Fibroblast of lung (primary cell): ENCODE data around the gene CCNL1. TPM values are rescaled to one million over a fixed set of nuclear protein-coding genes. Genes with fewer than 3 reads are reported as not detected.
"Not testable (repeated sequence)": the region's sequence is repeated elsewhere in the genome, so short reads cannot be mapped to it uniquely, and the experiment has no call there.

Source experiments
- DNase-seq, 2 donors: peaks; one replicate each; pipeline versions ENCODE4 v3.0.0 to v3.0.0-alpha.2; 2010; ENCODE audit warnings: low read depth in 2 of 2
- H2AFZ ChIP-seq: 2 replicates; pipeline ENCODE4 v1.5.1; 2012; ENCODE audit warnings: low read length, control low read depth, inconsistent platforms
- H3K27ac ChIP-seq: 2 replicates; pipeline ENCODE4 v1.5.1; 2011; ENCODE audit warnings: low read length, control low read depth; ENCODE audit not compliant: insufficient read depth
- H3K27me3 ChIP-seq: 2 replicates; pipeline ENCODE4 v1.5.1; 2011; ENCODE audit warnings: mild to moderate bottlenecking, low read length; ENCODE audit not compliant: control insufficient read depth, insufficient read depth
- H3K36me3 ChIP-seq: 2 replicates; pipeline ENCODE4 v1.5.1; 2011; ENCODE audit warnings: low read length; ENCODE audit not compliant: control insufficient read depth, insufficient read depth
- H3K4me1 ChIP-seq: 2 replicates; pipeline ENCODE4 v1.5.1; 2011; ENCODE audit warnings: low read length; ENCODE audit not compliant: control insufficient read depth, insufficient read depth; ENCODE audit errors: extremely low read depth
- H3K4me2 ChIP-seq: 2 replicates; pipeline ENCODE4 v1.5.1; 2011; ENCODE audit warnings: low read length, control low read depth; ENCODE audit not compliant: insufficient read depth; ENCODE audit errors: extremely low read depth
- H3K4me3 ChIP-seq, 4 experiments: fragments of 200-600 bp in 1 of 4; sonication (generic) in 1 of 4; replicated peaks in 1 of 4; 2 replicates each; pipeline ENCODE4 v1.5.1; 2011 to 2016; ENCODE audit warnings: low read length in 4 of 4, low read depth in 3 of 4, mild to moderate bottlenecking in 3 of 4, control low read depth in 2 of 4, inconsistent platforms in 1 of 4, mixed read lengths in 1 of 4; ENCODE audit not compliant: insufficient read depth in 1 of 4; ENCODE audit errors: control extremely low read depth in 1 of 4
- H3K79me2 ChIP-seq: 2 replicates; pipeline ENCODE4 v1.5.1; 2012; ENCODE audit warnings: mild to moderate bottlenecking, low read length, inconsistent platforms; ENCODE audit not compliant: control insufficient read depth, insufficient read depth
- H3K9ac ChIP-seq: 2 replicates; pipeline ENCODE4 v1.5.1; 2011; ENCODE audit warnings: mild to moderate bottlenecking, low read length, control low read depth; ENCODE audit not compliant: insufficient read depth
- H3K9me3 ChIP-seq: 2 replicates; pipeline ENCODE4 v1.5.1; 2012; ENCODE audit warnings: low read depth, low read length; ENCODE audit not compliant: control insufficient read depth, insufficient read depth
- H4K20me1 ChIP-seq: 2 replicates; pipeline ENCODE4 v1.5.1; 2011; ENCODE audit warnings: low read length; ENCODE audit not compliant: control insufficient read depth, insufficient read depth; ENCODE audit errors: extremely low read depth
- EZH2 ChIP-seq: IDR thresholded peaks from 2 replicates; pipeline ENCODE4 v1.5.1; 2012; ENCODE audit warnings: low read length, control low read depth, mild to moderate bottlenecking; ENCODE audit errors: missing control alignments
- polyA plus RNA-seq, 2 donors: library from polyadenylated mRNA; depleted of rRNA in 1 of 2; stranded (reverse) in 1 of 2; unstranded in 1 of 2; fragments of >200 nt; gene quantifications; 2 replicates each; pipeline ENCODE4 v1.2.1, GENCODE V29; 2011 to 2012; ENCODE audit warnings: missing spikeins in 1 of 2
- total RNA-seq: library from RNA; depleted of rRNA; stranded (reverse); fragments of >200 nt; gene quantifications from 2 replicates; pipeline ENCODE4 v1.2.1, GENCODE V29; 2014
- TF ChIP-seq, protein P1 (sequence below), 2 donors: IDR thresholded peaks in 1 of 2; conservative IDR thresholded peaks in 1 of 2; 1 replicate in 1 of 2; 2 replicates in 1 of 2; pipeline ENCODE4 v1.5.1; 2011 to 2012; ENCODE audit warnings: low read length in 2 of 2, control low read depth in 1 of 2, inconsistent platforms in 1 of 2, low read depth in 1 of 2, mild to moderate bottlenecking in 1 of 2

The CCNL1 gene
- total and polyA plus RNA-seq, 2 donors (not counting 1 experiment from before 2014, with no cell fraction given) = 63.8 to 219 TPM

DNA sequence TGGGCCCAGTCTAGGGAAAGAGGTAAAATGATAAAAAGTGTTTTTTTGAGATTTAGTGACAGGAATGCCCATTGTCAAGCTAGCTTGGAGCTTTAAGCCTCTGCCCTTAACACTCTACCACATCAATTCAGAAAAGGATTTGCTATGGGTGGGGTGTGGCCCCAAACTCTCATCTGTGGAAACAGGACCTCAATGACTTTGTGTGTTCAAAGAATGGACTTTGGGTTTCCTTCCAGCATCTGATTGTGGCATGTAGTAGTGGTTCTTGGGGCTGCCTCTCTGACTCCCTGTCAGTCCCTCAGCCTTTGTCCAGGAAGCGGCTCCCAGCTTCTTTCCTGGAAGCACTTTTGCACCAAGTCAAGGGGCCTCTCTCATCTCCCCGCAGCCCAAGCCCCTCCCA, 56.1 kb downstream of the CCNL1 start:
- DNase-seq = no peak
- Histone ChIP-seq H3K9ac (no peak overlapping the region), H3K4me3 (no peak overlapping the region), H3K4me1 (peaks cover 4% of the 10 kb centered on the region), H3K79me2 (no peaks in the 10 kb centered on the region), H2AFZ (no peak overlapping the region), H3K27me3 (no peaks in the 10 kb centered on the region), H3K9me3 (no peaks in the 10 kb centered on the region), H3K36me3 (no peaks in the 10 kb centered on the region), H4K20me1 (no peaks in the 10 kb centered on the region), H3K27ac (no peak overlapping the region), H3K4me2 (no peak overlapping the region)
- TF ChIP-seq EZH2 = no peak
- TF ChIP-seq, protein P1, sequence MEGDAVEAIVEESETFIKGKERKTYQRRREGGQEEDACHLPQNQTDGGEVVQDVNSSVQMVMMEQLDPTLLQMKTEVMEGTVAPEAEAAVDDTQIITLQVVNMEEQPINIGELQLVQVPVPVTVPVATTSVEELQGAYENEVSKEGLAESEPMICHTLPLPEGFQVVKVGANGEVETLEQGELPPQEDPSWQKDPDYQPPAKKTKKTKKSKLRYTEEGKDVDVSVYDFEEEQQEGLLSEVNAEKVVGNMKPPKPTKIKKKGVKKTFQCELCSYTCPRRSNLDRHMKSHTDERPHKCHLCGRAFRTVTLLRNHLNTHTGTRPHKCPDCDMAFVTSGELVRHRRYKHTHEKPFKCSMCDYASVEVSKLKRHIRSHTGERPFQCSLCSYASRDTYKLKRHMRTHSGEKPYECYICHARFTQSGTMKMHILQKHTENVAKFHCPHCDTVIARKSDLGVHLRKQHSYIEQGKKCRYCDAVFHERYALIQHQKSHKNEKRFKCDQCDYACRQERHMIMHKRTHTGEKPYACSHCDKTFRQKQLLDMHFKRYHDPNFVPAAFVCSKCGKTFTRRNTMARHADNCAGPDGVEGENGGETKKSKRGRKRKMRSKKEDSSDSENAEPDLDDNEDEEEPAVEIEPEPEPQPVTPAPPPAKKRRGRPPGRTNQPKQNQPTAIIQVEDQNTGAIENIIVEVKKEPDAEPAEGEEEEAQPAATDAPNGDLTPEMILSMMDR (conservative IDR thresholded peaks at IDR 0.05 in 1 of 2, IDR thresholded peaks at IDR 0.05 in 1 of 2; ENCODE audit: low read depth in 1 of 2, low read length in 2 of 2) = no peak

DNA sequence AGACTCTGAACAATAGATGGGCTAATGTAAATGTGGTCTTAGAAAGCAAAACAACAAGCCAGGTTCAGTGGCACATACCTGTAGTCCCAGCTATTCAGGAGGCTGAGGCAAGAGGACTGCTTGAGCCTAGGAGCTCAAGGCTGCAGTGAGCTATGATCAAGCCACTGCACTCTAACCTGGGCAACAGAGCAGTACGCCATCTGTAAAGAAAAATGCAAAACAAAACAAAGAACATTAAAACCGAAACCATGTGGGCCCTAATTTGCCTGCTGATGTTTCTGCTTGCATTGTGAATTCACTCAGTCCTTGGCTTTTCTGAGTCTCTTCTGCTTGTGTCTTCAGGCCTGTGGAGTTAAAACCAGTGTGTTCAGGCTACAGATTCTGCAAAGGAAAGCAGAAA, 56.7 kb downstream of the CCNL1 start:
- Histone ChIP-seq H3K27me3 (no peaks in the 10 kb centered on the region), H3K4me2 (peak overlapping the region; percentile 18), H2AFZ (no peak overlapping the region), H3K9ac (no peak overlapping the region), H3K27ac (no peak overlapping the region), H3K79me2 (no peaks in the 10 kb centered on the region), H3K36me3 (no peaks in the 10 kb centered on the region), H3K9me3 (no peaks in the 10 kb centered on the region), H3K4me1 (peaks cover 6% of the 10 kb centered on the region), H3K4me3 (no peak overlapping the region), H4K20me1 (no peaks in the 10 kb centered on the region)
- TF ChIP-seq, protein P1 (conservative IDR thresholded peaks at IDR 0.05 in 1 of 2, IDR thresholded peaks at IDR 0.05 in 1 of 2; ENCODE audit: low read depth in 1 of 2, low read length in 2 of 2) = no peak
- no peak for TF ChIP-seq EZH2
- DNase-seq = no peak

DNA sequence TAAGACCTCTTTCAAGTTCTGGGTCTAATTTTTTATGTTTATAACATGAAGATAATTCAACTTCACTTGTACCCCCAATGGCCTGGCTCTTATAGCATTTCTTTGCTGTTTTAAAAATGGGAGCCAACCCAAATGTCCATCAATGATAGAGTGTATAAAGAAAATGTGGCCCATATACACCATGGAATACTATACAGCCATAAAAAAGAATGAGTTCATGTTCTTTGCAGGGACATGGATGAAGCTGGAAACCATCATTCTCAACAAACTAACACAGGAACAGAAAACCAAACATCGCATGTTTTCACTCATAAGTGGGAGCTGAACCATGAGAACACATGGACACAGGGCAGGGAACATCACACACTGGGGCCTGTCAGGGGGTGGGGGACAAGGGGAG, 57.4 kb downstream of the CCNL1 start:
- H3K27ac ChIP-seq, H4K20me1 ChIP-seq, H3K79me2 ChIP-seq, H3K4me2 ChIP-seq, H3K9ac ChIP-seq, H3K4me3 ChIP-seq, H3K36me3 ChIP-seq, H2AFZ ChIP-seq, DNase-seq, H3K9me3 ChIP-seq, H3K27me3 ChIP-seq, H3K4me1 ChIP-seq: not testable (repeated sequence)
